ENCODE results near the gene MAGI2. TPM values are rescaled to one million over a fixed set of nuclear protein-coding genes. Genes with fewer than 3 reads are reported as not detected.

Gene MAGI2
- total RNA-seq, 1 experiment from 2014 or later = 2.0 TPM

GRCh38 chr7:78212476-78213060 is 1240.9 kb downstream of the MAGI2 start:
- DNase-seq (ENCODE audit: low read depth, low spot score) = no peak
- in situ Hi-C loops (cut with HindIII; ENCODE audit: low pct_unique_long_range_greater_than_20kb, low sequenced_read_pairs) = no loop called here

- in situ Hi-C loops (cut with HindIII; ENCODE audit: low pct_unique_long_range_greater_than_20kb, low sequenced_read_pairs) = no loop called here
- DNase-seq (ENCODE audit: low read depth, low spot score) = no peak
Measured at GRCh38 chr7:78207269-78207668, 1246.2 kb downstream of the MAGI2 start.

DNA sequence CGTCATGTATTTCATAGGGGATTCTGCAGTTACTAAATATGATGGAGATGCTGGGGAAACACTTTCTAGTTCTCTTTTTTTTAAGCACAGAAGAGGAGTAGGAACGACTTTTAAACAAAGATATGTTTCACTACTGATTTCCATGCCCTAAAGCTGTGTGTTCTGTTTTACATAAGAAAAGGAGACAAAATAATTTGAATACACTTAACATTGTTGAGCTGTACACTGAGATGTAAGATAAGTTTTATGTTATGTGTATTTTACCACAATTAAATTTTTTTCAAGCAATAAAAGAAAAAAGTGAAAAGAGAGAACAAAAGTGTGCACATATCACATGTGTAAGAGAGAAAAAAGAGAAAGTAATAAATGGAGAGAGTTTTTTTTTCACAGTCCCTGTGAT is 1246.7 kb downstream of the MAGI2 start:
- no peak for DNase-seq (ENCODE audit: low read depth, low spot score)
- in situ Hi-C loops (cut with HindIII; ENCODE audit: low pct_unique_long_range_greater_than_20kb, low sequenced_read_pairs) = no loop called here

- no peak for DNase-seq (ENCODE audit: low read depth, low spot score)
- in situ Hi-C loops (cut with HindIII; ENCODE audit: low pct_unique_long_range_greater_than_20kb, low sequenced_read_pairs) = no loop called here
Measured at GRCh38 chr7:78203042-78203720, 1250.3 kb downstream of the MAGI2 start.

DNA sequence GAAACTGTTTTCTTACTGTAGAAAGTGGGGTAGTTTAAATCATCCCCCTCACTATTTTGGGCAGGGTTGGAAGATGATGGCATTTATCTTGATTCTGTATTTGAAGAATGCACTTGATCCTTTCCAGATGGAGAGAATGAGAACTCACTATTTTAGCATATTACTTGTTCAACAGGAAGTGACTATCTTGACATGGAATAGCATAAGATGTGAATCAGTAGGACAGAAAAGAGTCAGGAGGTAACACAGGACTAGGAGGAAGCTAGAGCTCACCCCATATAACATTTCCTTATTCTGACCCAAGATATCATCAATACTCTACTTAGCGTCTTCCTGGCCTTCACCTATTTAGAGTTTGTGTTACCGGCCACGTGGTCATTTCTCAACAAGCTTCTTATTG is 1254.7 kb downstream of the MAGI2 start:
- DNase-seq (ENCODE audit: low read depth, low spot score) = no peak
- in situ Hi-C loops (cut with HindIII; ENCODE audit: low pct_unique_long_range_greater_than_20kb, low sequenced_read_pairs) = no loop called here

GRCh38 chr7:78197447-78197846 is 1256.0 kb downstream of the MAGI2 start:
- DNase-seq (ENCODE audit: low read depth, low spot score) = no peak
- in situ Hi-C loops (cut with HindIII; ENCODE audit: low pct_unique_long_range_greater_than_20kb, low sequenced_read_pairs) = no loop called here

- DNase-seq (ENCODE audit: low read depth, low spot score) = no peak
- in situ Hi-C loops (cut with HindIII; ENCODE audit: low pct_unique_long_range_greater_than_20kb, low sequenced_read_pairs) = no loop called here
Measured at GRCh38 chr7:78195281-78195680, 1258.2 kb downstream of the MAGI2 start.

DNA sequence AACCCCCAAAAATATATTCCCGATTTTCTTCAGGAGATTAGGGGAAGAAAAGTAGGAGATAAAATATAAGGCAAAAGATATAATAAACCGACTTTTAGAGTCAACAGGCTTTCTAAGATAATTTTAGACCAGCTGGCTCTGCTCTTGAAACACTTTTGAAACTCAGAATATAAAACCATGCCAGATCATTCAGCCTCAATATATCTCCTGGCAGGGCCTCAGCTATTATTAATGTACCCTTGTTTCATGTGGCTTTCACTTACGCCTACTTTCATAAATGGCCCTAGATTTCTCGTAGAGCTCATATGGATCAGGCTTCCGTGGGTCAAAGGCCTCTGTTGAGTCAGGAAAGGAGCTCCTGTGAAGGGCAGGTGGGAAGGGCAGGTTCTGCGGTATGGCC is 1258.9 kb downstream of the MAGI2 start:
- no peak for DNase-seq (ENCODE audit: low read depth, low spot score)
- in situ Hi-C loops (cut with HindIII; ENCODE audit: low pct_unique_long_range_greater_than_20kb, low sequenced_read_pairs) = no loop called here

DNA sequence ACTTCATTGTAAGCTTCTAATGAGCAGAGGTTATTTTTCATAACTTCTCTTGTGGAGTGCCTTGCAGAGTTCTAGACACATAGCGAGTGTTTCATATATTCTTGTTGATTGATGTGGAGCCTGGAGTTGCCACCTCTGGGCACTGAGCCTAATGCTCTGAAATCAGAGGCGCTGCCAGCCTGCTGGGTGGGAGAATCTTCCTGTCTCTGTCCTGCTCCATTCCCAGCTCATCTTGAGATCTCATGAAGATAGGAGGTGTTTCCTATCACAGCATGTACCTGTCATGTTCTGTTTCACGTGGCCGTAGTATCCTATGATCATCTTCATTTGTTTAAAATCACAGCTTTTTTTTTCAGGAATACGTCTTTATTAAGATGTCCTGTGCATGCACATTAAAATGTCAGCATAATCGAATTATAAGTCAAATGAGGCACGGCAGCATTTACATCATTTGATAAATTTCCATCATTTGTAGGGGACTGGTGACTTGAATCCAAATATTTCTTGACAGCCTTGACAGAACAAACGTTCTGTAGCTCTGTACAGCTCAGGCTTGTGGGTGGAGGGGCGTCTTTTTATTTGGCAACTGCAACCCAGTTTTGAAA is 1261.9 kb downstream of the MAGI2 start:
- in situ Hi-C loops (cut with HindIII; ENCODE audit: low pct_unique_long_range_greater_than_20kb, low sequenced_read_pairs) = no loop called here
- DNase-seq (ENCODE audit: low read depth, low spot score) = no peak

GRCh38 chr7:78189762-78190161 is 1263.7 kb downstream of the MAGI2 start:
- in situ Hi-C loops (cut with HindIII; ENCODE audit: low pct_unique_long_range_greater_than_20kb, low sequenced_read_pairs) = no loop called here
- DNase-seq (ENCODE audit: low read depth, low spot score) = no peak

- no peak for DNase-seq (ENCODE audit: low read depth, low spot score)
- in situ Hi-C loops (cut with HindIII; ENCODE audit: low pct_unique_long_range_greater_than_20kb, low sequenced_read_pairs) = no loop called here
Measured at GRCh38 chr7:78185149-78185745, 1268.2 kb downstream of the MAGI2 start.

- in situ Hi-C loops (cut with HindIII; ENCODE audit: low pct_unique_long_range_greater_than_20kb, low sequenced_read_pairs) = no loop called here
- DNase-seq (ENCODE audit: low read depth, low spot score) = no peak
Measured at GRCh38 chr7:78184299-78184698, 1269.2 kb downstream of the MAGI2 start.

- peak; percentile 88 for DNase-seq (ENCODE audit: low read depth, low spot score)
- in situ Hi-C loops (cut with HindIII; ENCODE audit: low pct_unique_long_range_greater_than_20kb, low sequenced_read_pairs) = no loop called here
Measured at GRCh38 chr7:78179827-78180477, 1273.5 kb downstream of the MAGI2 start.

GRCh38 chr7:78179211-78179610 is 1274.3 kb downstream of the MAGI2 start:
- peak; percentile 100 for DNase-seq (ENCODE audit: low read depth, low spot score)
- in situ Hi-C loops (cut with HindIII; ENCODE audit: low pct_unique_long_range_greater_than_20kb, low sequenced_read_pairs) = no loop called here

DNA sequence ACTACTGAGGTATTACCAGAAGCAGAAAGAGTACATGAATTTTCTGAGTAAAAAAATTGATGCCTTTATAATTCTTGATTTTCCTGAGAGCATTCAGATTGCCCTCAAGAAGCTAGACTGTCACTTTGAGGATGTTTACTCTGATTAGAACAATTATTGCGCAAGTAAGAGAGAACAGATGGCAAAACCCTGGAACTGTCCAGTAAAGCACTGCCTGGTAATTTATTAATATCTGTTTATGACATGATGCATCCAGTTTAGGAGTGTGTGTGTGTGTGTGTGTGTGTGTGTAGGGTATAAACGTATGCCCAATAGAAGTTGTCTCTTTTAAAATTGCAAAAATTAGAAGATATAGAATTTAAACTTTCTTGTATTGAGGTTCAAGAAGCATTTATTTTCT is 1275.1 kb downstream of the MAGI2 start:
- in situ Hi-C loops (cut with HindIII; ENCODE audit: low pct_unique_long_range_greater_than_20kb, low sequenced_read_pairs) = no loop called here
- peak; percentile 28 for DNase-seq (ENCODE audit: low read depth, low spot score)

DNA sequence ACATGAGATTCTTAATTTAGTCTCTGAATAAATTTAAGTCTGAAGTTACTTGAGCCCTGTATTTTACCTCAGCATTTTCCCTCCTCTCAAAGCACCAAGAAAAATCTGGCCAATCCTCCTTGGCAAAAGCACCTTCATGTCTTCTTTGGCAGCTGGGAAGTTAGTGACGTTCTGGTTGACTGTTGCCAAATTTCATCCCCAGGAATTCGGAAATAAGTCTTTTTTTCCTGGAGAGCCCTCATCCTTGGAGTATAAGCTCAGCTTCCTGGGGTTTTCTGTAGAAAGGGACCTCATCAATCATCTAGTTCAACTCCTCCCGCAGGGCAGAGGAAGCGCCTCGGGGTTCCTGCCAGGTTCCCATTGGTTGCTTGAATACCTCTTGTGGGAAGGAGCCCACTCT is 1277.3 kb downstream of the MAGI2 start:
- in situ Hi-C loops (cut with HindIII; ENCODE audit: low pct_unique_long_range_greater_than_20kb, low sequenced_read_pairs) = no loop called here
- no peak for DNase-seq (ENCODE audit: low read depth, low spot score)

- in situ Hi-C loops (cut with HindIII; ENCODE audit: low pct_unique_long_range_greater_than_20kb, low sequenced_read_pairs) = no loop called here
- DNase-seq (ENCODE audit: low read depth, low spot score) = no peak
Measured at GRCh38 chr7:78175330-78176100, 1278.0 kb downstream of the MAGI2 start.

DNA sequence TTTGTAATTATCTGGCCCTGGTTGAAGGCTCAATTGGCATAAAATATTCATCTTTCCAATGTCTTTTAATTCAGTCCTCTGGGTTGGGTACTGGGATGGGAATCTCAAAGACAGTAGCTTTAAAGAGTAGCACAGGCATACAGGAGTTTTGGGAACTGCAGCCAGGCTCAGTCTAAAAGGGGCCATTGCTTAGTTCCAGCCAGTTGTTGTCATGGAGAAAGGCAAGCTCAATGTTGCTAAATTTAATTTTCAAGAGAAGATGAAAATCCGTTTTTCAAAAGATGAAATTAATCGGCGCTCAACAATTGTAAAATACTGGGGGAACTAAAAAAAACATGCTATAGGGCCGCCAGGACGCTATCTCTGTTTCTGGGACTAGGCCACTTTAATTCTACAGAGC is 1279.8 kb downstream of the MAGI2 start:
- DNase-seq (ENCODE audit: low read depth, low spot score) = no peak
- in situ Hi-C loops (cut with HindIII; ENCODE audit: low pct_unique_long_range_greater_than_20kb, low sequenced_read_pairs) = no loop called here

Data from SK-MEL-5 (cell line).